NCI-H2029 treated with DMSO at 0.1 percent for 48 hours (cell line): ENCODE measurements around the gene NKAPD1.
A peak's percentile ranks its signal among the peaks of the same experiment; 100 is the strongest.
"Not testable (repeated sequence)": the region's sequence is repeated elsewhere in the genome, so short reads cannot be mapped to it uniquely, and the experiment has no call there.

Experiments used
- DNase-seq: peaks from one replicate; lab custom pipeline; 2025; lab: John Stamatoyannopoulos, UW

Gene NKAPD1

DNA sequence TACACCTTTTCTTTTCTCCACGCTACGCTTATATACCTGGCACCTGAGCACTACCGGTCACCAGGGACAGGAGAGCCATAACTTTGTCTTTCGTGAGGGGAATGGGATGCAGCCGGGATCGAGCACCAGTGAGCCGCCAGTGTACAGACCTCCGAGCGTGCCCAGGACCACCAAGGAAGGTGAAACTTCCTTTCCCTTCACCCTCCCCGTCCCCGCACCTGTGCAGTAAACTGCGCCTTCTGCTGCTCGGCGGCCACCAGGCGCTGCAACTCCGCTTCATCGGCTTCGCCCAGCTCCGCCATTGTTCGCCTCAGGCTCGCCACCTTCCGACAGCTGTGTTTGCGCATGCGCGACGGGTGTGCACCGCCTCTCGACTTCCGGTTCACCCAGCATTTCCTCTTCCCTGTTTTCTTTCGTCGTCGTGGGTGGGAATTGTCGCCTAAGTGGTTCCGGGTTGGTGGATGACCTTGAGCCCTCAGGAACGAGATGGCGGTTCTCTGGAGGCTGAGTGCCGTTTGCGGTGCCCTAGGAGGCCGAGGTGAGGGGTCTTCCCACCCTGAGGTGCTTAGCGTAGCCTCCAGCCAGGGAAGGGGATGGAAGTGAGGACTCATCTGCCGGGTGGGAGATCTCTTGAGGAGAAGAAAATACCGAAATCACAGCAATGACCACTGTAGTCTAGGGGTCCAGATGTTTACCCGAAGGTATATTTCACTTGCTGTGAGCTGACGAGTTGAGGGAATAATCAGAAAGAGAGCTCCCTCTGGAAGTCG is 12.5 kb downstream of the NKAPD1 start, which contains the start of the genes SDHD and TIMM8B:
Gene SDHD, plus strand, starts transcription at position 452 of the 770 bp plus-strand sequence. Its CDS starts 35 bp downstream, at position 487.
Gene TIMM8B, minus strand, starts transcription at position 335 of the 770 bp plus-strand sequence. Its CDS starts 33 bp downstream, at position 302.
- DNase-seq: peak; percentile 96

DNA sequence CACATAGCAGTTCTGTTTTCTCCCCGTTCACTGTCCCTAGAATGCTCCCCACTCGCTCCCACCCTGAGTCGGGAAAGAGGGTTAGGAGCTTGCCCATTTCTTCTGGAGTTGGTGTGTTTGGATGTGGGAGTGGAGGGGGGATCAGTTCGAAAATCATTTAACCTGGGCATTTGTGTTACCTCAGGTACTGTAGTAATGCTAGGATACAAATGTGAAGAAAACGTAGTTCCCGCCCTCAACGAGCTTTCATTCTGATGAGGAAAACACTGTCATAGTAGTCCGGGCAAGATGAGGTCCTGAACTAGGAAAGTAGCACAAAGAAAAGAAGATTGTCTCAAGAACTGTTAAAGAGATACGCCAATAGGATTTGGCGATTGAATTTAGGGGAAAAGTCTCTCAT is 13.1 kb downstream of the NKAPD1 start:
- no peak for DNase-seq

GRCh38 chr11:112095302-112095701 is 21.2 kb downstream of the NKAPD1 start:
- DNase-seq: not testable (repeated sequence)

GRCh38 chr11:112096194-112096593 is 22.1 kb downstream of the NKAPD1 start:
- no peak for DNase-seq

DNA sequence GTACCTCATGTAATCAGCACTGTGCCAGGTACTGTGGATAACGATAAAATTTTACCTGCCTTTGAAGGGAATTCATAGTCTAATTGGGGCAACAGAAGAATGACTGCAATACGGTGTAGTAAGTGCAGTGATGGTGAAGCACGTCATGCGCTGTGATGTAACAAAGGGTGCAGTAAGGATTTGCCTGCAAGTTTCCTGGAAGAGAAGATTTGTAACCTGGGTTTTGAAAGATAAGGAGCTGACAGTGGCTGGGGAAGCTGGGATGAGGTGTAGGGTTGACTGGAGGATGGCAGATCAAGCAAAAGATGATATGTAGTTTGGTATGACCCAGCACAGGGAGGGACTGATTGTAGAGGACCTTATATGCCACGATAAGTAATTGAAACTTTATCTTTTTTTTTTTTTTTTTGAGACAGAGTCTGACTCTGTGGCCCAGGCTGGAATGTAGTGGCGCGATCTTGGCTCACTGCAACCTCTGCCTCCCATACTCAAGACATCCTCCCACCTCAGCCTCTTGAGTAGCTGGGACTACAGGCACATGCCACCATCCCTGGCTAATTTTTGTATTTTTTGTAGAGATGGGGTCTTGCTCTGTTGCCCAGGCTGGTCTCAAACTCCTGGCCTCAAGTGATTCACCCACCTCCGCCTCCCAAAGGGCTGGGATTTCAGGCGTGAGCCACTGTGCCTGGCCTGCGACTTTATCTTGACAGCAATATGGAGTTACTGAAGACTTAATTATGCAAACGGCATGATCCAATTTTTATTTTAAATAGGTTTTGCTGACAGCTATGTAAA is 23.8 kb downstream of the NKAPD1 start:
- no peak for DNase-seq

GRCh38 chr11:112100462-112100861 is 26.4 kb downstream of the NKAPD1 start:
- no peak for DNase-seq

DNA sequence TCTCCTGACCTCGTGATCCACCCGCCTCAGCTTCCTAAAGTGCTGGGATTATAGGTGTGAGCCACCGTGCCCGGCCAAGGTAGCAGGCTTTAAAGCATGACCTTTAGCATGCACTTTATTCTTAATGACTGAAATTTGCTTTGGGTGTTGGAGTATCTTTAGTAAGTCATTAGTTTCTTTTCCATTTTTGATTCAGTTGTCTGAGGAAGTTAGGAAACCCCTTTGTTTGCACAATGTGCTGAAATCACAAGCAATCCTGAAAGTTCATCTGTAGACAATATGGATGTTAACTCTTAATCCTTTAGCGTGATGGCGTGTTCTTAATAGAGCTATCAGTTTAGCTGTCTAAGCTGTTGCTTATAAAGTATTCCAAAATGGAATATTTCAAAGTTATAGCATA is 29.3 kb downstream of the NKAPD1 start:
- DNase-seq: no peak

GRCh38 chr11:112106070-112106469 is 32.0 kb downstream of the NKAPD1 start:
- no peak for DNase-seq

GRCh38 chr11:112113539-112114457 is 39.7 kb downstream of the NKAPD1 start:
- DNase-seq: peak; percentile 86

- no peak for DNase-seq
Measured at GRCh38 chr11:112114460-112114859, 40.4 kb downstream of the NKAPD1 start.

DNA sequence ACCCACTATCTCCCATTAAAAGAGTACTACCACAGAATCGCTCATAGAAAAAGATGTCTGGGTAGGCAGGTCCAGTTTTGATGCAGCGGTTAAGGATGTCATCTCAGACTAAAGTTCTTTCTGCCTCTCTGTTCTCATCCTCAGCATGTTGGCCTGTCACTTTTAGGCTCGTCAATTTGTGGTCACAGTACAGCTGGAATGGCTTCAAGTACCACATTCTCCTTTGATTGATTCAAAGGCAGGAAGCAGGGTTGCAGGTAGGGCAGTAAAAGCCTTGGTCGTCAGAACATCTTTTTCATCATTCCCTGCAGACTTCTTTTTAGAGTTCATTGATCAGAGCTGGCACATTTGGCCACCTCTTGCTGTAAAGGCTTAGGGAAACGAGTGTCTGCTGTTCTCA is 41.3 kb downstream of the NKAPD1 start:
- no peak for DNase-seq

DNA sequence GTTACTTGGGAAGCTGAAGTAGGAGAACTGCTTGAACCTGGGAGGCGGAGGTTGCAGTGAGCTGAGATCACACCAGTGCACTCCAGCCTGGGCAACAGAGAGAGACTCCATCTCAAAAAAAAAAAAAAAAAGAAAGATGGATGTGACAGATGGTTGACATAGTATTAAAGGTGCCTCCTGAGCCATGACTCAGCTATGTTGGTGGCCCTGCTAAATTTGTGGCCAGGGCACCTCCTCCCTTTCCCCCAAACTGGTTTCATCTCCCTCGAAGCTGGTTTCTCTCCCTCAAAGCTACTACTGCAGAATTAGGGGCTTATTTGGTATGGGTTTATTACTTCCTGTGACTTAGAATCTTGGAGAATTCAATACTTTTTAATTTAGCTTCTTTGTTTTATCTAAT is 44.1 kb downstream of the NKAPD1 start:
- DNase-seq: no peak

GRCh38 chr11:112121981-112122615 is 48.0 kb downstream of the NKAPD1 start:
- DNase-seq: no peak

DNA sequence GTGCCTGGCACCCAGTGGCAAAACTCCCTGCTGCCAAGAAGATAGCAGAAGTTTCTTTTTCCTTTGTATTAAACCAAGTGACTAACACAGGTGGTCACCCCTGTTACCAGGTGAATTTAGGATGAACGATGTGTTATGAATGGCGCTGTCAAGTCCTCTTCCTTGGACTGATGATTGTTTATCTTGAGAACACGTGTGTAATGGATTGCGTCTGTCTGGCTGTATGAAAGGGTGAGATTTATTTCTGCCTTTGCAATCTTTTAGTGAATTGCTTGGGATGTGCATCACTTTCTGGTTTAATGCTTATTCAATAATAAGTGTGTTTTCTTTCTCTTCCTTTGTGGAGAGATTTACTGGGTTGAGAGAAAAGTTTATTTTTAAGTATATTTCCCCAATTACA is 49.0 kb downstream of the NKAPD1 start:
- no peak for DNase-seq

DNA sequence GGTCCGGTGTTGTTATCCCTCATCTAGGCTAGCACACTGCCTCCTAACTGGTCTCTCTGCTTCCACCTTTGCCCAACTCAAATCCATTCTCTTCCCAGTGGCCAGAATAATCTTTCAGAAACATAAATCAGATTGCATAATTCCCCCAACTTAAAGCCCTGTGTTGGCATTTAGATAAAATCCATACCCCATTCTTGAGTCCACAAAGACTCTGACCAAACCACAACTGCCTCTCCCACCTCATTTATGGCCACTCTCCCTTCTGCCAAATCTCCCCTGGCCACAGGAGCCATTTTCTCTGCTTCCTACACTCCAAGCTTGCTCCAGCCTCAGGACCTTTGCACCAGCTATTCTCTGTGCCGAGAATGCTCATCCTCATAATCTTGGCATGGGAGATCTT is 53.0 kb downstream of the NKAPD1 start:
- DNase-seq: no peak

- DNase-seq: peak; percentile 89
Measured at GRCh38 chr11:112128483-112129121, 54.5 kb downstream of the NKAPD1 start.

DNA sequence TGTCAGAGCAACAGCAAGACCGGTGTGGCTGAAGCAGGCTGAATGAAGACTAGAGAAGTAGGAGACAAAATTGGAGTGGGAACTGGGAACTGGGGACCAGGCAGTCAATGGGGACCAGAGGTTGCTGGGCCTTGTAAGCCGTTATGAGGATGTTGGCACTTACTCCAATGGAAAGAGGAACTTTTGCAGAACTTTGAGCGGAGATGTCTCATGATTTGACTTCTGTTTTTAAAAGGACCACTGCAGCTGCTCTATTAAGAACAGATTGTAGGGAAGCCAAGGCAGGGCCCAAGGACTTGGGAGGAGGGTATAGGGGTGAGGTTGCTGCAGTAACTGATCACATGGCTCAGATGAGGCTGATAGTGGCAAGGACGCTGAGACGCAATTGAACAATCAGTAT is 55.6 kb downstream of the NKAPD1 start:
- DNase-seq: no peak

- no peak for DNase-seq
Measured at GRCh38 chr11:112132737-112133136, 58.6 kb downstream of the NKAPD1 start.

GRCh38 chr11:112134473-112134872 is 60.4 kb downstream of the NKAPD1 start:
- DNase-seq: no peak
